GM18511 (cell line): ENCODE results near the gene TTYH2.
"Not testable (repeated sequence)": the region's sequence is repeated elsewhere in the genome, so short reads cannot be mapped to it uniquely, and the experiment has no call there.

ENCODE experiments used
- ATAC-seq: cut with Tn5 transposase; IDR thresholded peaks from one replicate; pipeline ENCODE4 v1.9.1; 2021; ENCODE audit warnings: mild to moderate bottlenecking, moderate library complexity; ENCODE audit not compliant: unreplicated experiment

Gene TTYH2

GRCh38 chr17:74252211-74252610, 38.8 kb downstream of the TTYH2 start:
- ATAC-seq: no peak

DNA sequence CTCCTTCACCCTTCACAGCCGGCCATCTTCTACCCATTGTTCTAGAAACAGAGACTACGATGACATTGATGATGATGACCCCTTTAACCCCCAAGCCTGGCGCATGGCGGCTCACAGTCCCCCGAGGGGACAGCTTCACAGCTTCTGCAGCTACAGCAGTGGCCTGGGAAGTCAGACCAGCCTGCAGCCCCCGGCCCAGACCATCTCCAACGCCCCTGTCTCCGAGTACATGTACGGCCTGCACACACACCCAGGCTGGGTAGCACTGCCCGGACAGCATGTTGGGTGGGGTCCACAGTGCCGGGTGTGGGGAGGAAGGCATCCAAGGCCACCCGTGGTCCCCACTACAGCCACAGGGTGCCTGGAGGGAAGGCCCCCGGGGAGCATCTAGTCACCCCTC, 39.7 kb downstream of the TTYH2 start:
- no peak for ATAC-seq

GRCh38 chr17:74257311-74257710, 43.9 kb downstream of the TTYH2 start:
- no peak for ATAC-seq

GRCh38 chr17:74259667-74260524, 46.5 kb downstream of the TTYH2 start:
- ATAC-seq: no peak

DNA sequence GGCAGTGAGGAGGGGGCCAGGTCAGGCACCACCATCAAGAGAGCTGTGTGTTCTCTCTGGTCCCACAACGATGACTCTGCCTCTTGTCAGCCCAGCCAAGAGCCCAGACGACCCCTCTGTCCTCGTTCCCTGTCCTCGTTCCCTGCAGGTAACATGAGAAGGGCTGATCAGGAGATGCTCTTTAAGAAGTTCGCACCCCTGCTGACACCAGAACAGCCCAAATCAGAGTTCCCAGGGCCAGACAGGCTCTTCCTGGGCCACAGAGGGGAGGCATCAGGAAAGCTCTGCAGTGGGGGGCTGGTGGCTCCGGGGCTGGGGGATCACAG, 47.1 kb downstream of the TTYH2 start:
- no peak for ATAC-seq

DNA sequence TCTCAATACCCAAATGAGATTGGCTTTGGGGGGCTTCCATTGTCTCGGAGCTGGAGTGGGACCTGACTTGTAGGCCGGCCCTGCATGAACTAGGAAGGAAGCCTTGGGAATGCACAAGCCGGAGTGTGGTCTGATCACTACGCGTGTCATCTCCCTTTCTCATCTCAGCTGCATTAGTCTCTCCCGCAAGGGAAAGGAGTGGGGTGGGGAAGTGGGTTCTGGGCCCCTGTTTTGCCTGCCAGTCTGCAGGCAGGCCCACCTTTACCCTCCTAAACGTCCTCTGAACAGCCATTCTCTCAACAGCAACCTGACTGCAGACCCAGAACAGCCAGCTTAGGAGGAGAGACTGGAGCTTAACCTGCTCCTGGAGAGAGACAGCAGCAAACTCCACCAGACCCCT, 49.2 kb downstream of the TTYH2 start:
- ATAC-seq: no peak

DNA sequence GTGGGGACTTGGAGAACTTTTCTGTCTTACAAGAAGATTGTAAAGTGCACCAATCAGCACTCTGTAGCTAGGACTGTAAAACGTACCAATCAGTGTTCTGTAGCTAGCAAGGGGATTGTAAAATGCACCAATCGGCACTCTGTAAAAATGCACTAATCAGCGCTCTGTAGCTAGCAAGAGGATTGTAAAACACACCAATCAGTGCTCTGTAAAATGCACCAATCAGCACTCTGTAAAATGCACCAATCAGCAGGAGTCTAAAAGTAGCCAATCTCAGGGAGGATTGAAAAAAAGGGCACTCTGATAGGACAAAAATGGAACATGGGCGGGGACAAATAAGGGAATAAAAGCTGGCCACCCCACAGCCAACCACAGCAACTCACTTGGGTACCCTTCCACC, 53.7 kb downstream of the TTYH2 start:
- not testable (repeated sequence) for ATAC-seq

GRCh38 chr17:74267579-74267978, 54.2 kb downstream of the TTYH2 start:
- ATAC-seq: no peak

- ATAC-seq: no peak
Observed at GRCh38 chr17:74267987-74268499, 54.7 kb downstream of the TTYH2 start.

GRCh38 chr17:74268558-74268957, 55.2 kb downstream of the TTYH2 start:
- ATAC-seq: no peak

DNA sequence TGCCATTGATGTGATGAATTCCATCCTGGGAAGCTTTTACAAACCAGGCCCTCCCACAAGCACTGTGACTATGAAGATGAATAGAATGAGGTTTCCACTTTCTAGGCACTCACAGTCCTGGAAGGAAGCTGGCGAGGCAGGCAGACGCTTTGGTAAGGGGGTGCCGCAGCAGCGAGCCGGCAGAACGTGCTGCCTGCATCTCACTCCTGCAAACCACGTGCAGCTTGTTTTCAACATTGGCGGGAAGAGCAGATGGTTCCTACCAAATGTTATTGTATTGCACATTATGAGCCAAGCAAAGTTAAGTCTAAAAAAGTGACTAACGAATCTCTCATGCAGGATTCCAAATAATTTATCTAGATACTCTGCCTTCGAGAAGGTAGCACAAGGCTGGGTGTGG, 57.0 kb downstream of the TTYH2 start:
- ATAC-seq: no peak

GRCh38 chr17:74271281-74271680, 57.9 kb downstream of the TTYH2 start:
- ATAC-seq: no peak

GRCh38 chr17:74271901-74272561, 58.7 kb downstream of the TTYH2 start:
- ATAC-seq: no peak

- no peak for ATAC-seq
Observed at GRCh38 chr17:74272731-74273201, 59.4 kb downstream of the TTYH2 start.

GRCh38 chr17:74274060-74274708, 60.8 kb downstream of the TTYH2 start, which contains the start of gene DNAI2:
TSS of gene DNAI2 (plus strand) at chr17:74274234. CDS start at chr17:74281818, 7,584 bp downstream.
- ATAC-seq: no peak

DNA sequence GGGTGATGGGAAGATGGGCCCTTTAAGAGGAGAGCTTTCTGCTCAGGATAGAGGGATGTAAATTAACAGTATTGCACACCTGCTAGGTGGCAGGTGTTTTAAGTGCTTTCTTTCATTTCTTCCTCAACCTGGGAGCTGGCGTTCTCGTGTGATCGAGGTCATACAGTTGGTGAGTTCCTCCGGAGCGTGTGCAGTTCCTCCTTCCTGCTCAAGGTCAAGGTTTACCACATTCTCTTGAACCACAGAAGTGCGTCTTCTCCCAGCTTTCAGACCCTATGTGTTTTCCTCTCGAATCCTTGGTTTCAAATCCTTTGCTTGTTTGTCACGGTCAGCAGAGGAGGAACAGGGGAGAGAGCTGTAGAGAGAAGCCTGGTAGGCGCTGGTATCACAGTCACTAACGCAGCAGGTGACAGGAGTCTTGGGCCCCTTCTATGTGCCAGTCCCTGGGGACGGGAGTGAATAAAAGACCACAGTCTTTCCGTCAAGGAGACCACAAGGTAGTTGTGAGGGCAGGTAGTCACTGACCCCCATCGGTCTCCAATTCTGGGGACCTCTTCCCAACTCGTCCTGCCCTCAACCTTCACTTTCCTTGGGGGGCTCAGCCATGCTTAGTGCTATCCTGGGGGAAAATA, 61.5 kb downstream of the TTYH2 start:
- ATAC-seq: no peak

- no peak for ATAC-seq
Observed at GRCh38 chr17:74276051-74276476, 62.7 kb downstream of the TTYH2 start.

- ATAC-seq: no peak
Observed at GRCh38 chr17:74276541-74277009, 63.2 kb downstream of the TTYH2 start.

GRCh38 chr17:74277935-74278334, 64.6 kb downstream of the TTYH2 start:
- no peak for ATAC-seq

- not testable (repeated sequence) for ATAC-seq
Observed at GRCh38 chr17:74279617-74280016, 66.2 kb downstream of the TTYH2 start.

DNA sequence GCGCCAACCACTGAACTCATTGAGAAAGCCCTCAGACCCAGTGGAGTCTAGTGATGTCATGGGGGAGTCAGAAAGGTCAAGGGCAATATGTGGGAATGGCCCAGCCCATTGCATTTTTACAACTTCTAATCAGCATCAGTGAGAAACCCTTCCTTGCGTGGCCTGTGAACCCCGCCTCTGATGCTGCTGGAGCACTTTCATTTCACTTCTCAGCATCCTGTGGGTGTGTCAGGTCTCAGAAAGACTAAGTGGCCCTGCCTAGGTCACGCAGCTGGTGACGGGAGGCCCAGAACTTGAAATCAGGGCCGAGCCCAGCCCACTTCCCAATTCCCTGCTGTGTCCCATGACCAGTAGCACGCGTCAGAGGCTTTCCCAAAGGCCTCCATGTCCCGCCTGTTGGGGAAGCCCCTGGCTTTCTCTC, 66.7 kb downstream of the TTYH2 start:
- peak; percentile 83 for ATAC-seq
